ENCODE measurements around the gene NAALADL2. TPM values are rescaled to one million over a fixed set of nuclear protein-coding genes. Genes with fewer than 3 reads are reported as not detected.
"Not testable (repeated sequence)": the region's sequence is repeated elsewhere in the genome, so short reads cannot be mapped to it uniquely, and the experiment has no call there.

The NAALADL2 gene
- polyA plus RNA-seq, 3 donors, result not detected

DNA sequence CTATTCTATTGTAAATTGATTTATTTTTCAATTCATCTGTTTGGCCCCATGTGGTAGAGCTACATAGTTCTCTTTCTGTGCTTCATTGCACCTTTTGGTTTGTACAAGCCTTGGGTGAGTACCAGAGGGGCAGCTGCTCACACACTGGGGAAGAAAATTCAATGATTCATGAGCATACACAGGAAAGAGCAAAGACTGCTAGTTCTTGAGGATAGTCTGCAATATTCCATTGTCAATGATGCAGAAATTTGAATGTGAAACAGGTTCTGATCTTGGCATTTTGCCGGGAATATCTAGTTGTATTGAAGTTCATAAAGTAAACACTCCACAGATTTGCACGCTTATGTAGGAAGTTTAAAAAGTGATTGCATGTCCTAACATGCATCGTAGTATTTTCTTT is 304.6 kb downstream of the NAALADL2 start:
- peaks cover 0 to 2% (median 1%) of the 10 kb centered on the region in 7 donors for H3K9me3 Mint-ChIP-seq
- intact Hi-C loops (cut with micrococcal nuclease), result no loop called here
- Histone ChIP-seq H2AFZ (ENCODE audit: insufficient read depth, low read depth, low read length, poor library complexity, severe bottlenecking) (no peak overlapping the region), H3K4me1 (ENCODE audit: control insufficient read depth in 1 of 2, insufficient read depth in 2 of 2, low read length in 2 of 2) (no peaks in the 10 kb centered on the region), H3K4me3 (replicated peaks in 1 of 3; ENCODE audit: low read depth in 2 of 3, low read length in 3 of 3) (no peak overlapping the region), H3K27ac (ENCODE audit: low read depth in 1 of 2, low read length in 2 of 2) (no peak overlapping the region), H3K36me3 (replicated peaks in 1 of 2; ENCODE audit: control insufficient read depth in 1 of 2, insufficient read depth in 2 of 2, low read length in 2 of 2) (no peaks in the 10 kb centered on the region), H3K27me3 (ENCODE audit: control insufficient read depth in 2 of 2, insufficient read depth in 2 of 2, low read length in 2 of 2) (no peaks in the 10 kb centered on the region), H3K4me2 (replicated peaks; ENCODE audit: extremely low read depth, low read length, poor library complexity, severe bottlenecking) (no peak overlapping the region), H3K9me3 (replicated peaks in 1 of 2; ENCODE audit: control insufficient read depth in 1 of 2, insufficient read depth in 1 of 2, low read length in 2 of 2) (peaks cover 0 to 4% of the 10 kb centered on the region in 2 donors), H3K79me2 (ENCODE audit: insufficient read depth, low read length) (no peaks in the 10 kb centered on the region), H4K20me1 (ENCODE audit: insufficient read depth, low read length) (no peaks in the 10 kb centered on the region), H3K9ac (ENCODE audit: insufficient read depth, low read length, poor library complexity, severe bottlenecking) (no peak overlapping the region)
- H3K27me3 Mint-ChIP-seq (ENCODE audit: low read depth in 3 of 3), result no peaks in the 10 kb centered on the region
- no peaks in the 10 kb centered on the region for H3K4me1 Mint-ChIP-seq
- no peak overlapping the region for H3K27ac Mint-ChIP-seq
- no CpG with 5 or more reads among the region's 3 CpGs for WGBS (ENCODE audit: insufficient coverage)
- no peaks in the 10 kb centered on the region for H3K36me3 Mint-ChIP-seq
- TF ChIP-seq, protein P1, sequence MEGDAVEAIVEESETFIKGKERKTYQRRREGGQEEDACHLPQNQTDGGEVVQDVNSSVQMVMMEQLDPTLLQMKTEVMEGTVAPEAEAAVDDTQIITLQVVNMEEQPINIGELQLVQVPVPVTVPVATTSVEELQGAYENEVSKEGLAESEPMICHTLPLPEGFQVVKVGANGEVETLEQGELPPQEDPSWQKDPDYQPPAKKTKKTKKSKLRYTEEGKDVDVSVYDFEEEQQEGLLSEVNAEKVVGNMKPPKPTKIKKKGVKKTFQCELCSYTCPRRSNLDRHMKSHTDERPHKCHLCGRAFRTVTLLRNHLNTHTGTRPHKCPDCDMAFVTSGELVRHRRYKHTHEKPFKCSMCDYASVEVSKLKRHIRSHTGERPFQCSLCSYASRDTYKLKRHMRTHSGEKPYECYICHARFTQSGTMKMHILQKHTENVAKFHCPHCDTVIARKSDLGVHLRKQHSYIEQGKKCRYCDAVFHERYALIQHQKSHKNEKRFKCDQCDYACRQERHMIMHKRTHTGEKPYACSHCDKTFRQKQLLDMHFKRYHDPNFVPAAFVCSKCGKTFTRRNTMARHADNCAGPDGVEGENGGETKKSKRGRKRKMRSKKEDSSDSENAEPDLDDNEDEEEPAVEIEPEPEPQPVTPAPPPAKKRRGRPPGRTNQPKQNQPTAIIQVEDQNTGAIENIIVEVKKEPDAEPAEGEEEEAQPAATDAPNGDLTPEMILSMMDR (IDR thresholded peaks at IDR 0.05), result no peak
- no peak for DNase-seq
- no peak overlapping the region for H3K4me3 Mint-ChIP-seq

DNA sequence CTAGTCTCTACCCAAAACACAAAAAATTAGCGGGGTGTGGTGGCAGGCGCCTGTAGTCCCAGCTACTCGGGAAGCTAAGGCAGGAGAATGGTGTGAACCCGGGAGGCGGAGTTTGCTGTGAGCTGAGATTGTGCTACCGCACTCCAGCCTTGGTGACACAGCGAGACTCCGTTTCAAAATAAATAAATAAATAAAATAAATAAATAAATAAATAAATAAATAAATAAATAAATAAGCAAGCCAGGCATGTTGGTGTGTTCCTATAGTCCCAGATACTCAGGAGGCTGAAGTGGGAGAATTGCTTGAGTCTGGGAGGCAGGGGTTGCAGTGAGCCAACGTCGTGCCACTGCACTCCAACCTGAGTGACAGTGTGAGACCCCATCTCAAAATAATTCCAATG is 314.0 kb downstream of the NAALADL2 start:
- intact Hi-C loops (cut with micrococcal nuclease); DNase-seq; H3K27ac ChIP-seq (ENCODE audit: low read depth in 1 of 2, low read length in 2 of 2); H3K27ac Mint-ChIP-seq; H3K4me3 ChIP-seq (replicated peaks in 1 of 3; ENCODE audit: low read depth in 2 of 3, low read length in 3 of 3); H3K27me3 ChIP-seq (ENCODE audit: control insufficient read depth in 2 of 2, insufficient read depth in 2 of 2, low read length in 2 of 2); H3K36me3 Mint-ChIP-seq; H3K9ac ChIP-seq (ENCODE audit: insufficient read depth, low read length, poor library complexity, severe bottlenecking); H3K4me2 ChIP-seq (replicated peaks; ENCODE audit: extremely low read depth, low read length, poor library complexity, severe bottlenecking); H3K4me1 ChIP-seq (ENCODE audit: control insufficient read depth in 1 of 2, insufficient read depth in 2 of 2, low read length in 2 of 2); H3K4me1 Mint-ChIP-seq; H4K20me1 ChIP-seq (ENCODE audit: insufficient read depth, low read length); H3K9me3 ChIP-seq (replicated peaks in 1 of 2; ENCODE audit: control insufficient read depth in 1 of 2, insufficient read depth in 1 of 2, low read length in 2 of 2); H3K4me3 Mint-ChIP-seq; H3K9me3 Mint-ChIP-seq; H3K79me2 ChIP-seq (ENCODE audit: insufficient read depth, low read length); H2AFZ ChIP-seq (ENCODE audit: insufficient read depth, low read depth, low read length, poor library complexity, severe bottlenecking); H3K36me3 ChIP-seq (replicated peaks in 1 of 2; ENCODE audit: control insufficient read depth in 1 of 2, insufficient read depth in 2 of 2, low read length in 2 of 2); H3K27me3 Mint-ChIP-seq (ENCODE audit: low read depth in 3 of 3): not testable (repeated sequence)
- 100% methylated on average over 2 of the region's 10 CpGs for WGBS (ENCODE audit: insufficient coverage)

Measured in CD14-positive monocyte (primary cell).